Hematopoietic multipotent progenitor cell (in vitro differentiated cells): ENCODE results near the gene ADAMTS13. TPM values are rescaled to one million over a fixed set of nuclear protein-coding genes. Genes with fewer than 3 reads are reported as not detected.

Source experiments
- DNase-seq, 3 donors: peaks; one replicate each; pipeline ENCODE4 v3.0.0-alpha.2; 2011 to 2015; ENCODE audit warnings: low read depth in 2 of 3, low spot score in 2 of 3
- total RNA-seq: library from RNA; depleted of rRNA; stranded (reverse); fragments of >200 nt; gene quantifications from one replicate; pipeline ENCODE4 v1.2.3, GENCODE V29; 2012

The ADAMTS13 gene
- total RNA-seq, 1 donor = 1.6 TPM

DNA sequence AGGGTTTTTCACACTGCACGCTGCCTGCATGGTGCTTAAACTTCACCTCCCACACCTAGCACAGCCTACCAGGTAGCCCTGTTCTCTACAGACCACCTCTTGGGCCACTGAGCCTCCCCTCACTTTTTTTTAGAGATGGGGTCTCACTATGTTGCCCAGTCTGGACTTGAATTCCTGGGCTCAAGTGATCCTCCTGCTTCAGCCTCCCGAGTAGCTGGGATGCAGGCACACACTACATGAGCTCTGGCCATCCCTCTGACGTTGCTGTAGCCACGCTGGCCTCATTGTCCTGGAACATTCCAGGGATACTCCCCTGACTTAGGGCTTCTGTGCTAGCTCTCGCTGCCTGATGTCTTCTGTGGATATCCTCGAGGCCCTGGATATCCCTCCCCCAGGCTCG is 30.4 kb downstream of the ADAMTS13 start:
- DNase-seq = no peak

DNA sequence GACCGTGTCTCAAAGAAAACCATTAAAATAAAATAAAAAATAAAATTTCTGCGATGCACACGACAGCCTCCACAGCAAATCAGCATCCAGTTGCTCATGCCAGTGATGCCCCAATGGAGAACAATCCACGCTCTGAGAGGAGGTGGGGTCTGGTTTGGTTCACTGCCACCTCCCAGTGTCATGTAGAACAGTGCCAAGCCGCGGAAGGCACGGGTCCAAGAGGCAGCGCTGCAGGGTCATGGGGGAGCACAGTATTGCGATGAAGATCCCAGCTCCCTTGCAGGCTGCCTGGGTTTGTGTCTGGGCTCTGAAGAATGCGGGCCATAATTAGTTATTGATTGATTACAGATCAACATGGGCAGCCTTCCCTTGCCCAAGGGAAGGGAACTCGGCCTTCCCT is 31.5 kb downstream of the ADAMTS13 start:
- no peak for DNase-seq

DNA sequence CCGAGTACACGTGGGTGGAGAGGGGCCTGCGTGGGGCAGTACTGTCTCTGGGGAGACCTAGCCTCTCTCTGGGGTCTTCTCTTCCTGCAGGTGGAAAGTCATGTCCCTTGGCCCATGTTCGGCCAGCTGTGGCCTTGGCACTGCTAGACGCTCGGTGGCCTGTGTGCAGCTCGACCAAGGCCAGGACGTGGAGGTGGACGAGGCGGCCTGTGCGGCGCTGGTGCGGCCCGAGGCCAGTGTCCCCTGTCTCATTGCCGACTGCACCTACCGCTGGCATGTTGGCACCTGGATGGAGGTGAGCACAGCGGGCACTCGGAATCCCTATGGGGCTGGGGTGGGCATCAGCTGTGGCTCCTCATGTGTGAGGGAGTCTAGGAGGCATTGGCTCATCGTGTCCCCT is 32.2 kb downstream of the ADAMTS13 start:
- DNase-seq = no peak

DNA sequence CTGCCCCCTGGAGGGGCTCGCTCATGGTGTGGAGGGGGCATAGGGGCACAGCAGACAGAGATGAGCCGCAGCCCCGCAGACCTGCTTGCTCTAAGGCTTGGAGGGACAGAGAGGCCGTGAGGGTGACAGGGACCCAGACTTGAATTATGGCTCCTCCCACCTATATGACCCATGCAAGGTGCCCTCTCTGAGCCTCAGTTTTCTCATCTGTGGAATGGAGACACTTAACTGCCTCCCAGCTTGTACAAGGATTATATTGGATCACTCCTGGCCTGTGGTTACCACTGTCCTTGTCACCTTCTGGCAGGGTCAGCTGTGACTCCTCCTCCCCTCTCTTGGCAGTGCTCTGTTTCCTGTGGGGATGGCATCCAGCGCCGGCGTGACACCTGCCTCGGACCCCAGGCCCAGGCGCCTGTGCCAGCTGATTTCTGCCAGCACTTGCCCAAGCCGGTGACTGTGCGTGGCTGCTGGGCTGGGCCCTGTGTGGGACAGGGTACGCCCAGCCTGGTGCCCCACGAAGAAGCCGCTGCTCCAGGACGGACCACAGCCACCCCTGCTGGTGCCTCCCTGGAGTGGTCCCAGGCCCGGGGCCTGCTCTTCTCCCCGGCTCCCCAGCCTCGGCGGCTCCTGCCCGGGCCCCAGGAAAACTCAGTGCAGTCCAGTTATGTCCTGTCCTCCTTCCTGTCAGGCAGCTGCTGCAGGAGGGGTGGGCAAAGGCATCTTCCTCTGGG is 32.9 kb downstream of the ADAMTS13 start:
- no peak for DNase-seq

DNA sequence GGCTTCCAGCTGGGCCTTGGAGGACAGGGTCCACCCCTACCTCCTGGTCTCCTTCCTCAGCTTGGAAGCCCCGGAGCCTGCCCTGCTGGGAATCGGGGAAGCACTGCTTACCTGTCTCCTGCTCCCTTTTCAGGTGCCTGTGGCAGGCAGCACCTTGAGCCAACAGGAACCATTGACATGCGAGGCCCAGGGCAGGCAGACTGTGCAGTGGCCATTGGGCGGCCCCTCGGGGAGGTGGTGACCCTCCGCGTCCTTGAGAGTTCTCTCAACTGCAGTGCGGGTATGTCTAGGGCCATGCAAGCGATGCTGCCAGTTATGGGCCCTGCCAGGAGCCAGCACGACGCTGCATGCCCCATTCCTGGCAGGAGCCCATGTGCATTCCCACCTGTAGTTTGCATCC is 33.8 kb downstream of the ADAMTS13 start:
- DNase-seq = no peak

DNA sequence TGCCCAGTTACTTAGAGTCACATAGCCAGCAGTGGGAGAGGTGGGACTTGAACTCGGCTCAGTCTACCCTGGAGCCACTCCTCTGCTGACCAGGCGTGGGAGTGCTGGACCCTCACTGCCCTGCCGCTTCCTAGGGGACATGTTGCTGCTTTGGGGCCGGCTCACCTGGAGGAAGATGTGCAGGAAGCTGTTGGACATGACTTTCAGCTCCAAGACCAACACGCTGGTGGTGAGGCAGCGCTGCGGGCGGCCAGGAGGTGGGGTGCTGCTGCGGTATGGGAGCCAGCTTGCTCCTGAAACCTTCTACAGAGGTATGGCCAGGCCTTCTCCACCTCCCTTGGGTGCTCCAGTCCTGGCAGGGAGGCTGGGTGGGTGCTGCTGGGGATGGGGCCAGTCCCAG is 34.2 kb downstream of the ADAMTS13 start:
- DNase-seq = no peak

DNA sequence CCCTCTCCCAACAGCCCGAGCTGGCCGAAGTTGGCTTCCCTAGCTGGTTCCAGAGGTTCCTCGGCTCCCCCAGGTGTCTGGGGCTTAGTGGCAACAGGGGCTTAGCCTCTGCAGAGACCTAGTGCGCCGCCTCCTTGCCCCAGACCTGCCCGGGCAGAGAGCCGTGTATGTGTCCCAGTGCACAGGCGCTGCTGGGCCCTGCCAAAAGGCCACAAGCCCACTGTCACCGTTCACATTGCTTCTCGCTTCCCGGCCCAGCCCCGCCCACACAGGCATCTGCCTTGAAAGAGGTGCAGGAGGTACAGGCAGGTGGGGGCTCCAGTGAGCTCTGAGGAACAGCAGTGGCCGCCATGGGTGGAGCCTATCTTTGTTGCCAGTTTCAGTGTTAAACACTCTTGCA is 35.1 kb downstream of the ADAMTS13 start:
- DNase-seq = no peak

DNA sequence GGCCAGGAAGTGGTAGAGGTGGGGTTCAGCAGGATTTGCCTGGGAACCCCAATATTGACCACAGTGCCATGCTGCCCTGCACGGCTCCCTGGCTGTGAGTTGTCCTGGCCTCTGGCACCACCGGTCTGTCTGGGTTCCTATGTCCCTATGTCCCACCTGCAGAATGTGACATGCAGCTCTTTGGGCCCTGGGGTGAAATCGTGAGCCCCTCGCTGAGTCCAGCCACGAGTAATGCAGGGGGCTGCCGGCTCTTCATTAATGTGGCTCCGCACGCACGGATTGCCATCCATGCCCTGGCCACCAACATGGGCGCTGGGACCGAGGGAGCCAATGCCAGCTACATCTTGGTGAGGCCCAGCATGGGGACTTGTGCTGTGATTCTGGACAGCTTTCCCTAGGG is 35.6 kb downstream of the ADAMTS13 start:
- DNase-seq = no peak

DNA sequence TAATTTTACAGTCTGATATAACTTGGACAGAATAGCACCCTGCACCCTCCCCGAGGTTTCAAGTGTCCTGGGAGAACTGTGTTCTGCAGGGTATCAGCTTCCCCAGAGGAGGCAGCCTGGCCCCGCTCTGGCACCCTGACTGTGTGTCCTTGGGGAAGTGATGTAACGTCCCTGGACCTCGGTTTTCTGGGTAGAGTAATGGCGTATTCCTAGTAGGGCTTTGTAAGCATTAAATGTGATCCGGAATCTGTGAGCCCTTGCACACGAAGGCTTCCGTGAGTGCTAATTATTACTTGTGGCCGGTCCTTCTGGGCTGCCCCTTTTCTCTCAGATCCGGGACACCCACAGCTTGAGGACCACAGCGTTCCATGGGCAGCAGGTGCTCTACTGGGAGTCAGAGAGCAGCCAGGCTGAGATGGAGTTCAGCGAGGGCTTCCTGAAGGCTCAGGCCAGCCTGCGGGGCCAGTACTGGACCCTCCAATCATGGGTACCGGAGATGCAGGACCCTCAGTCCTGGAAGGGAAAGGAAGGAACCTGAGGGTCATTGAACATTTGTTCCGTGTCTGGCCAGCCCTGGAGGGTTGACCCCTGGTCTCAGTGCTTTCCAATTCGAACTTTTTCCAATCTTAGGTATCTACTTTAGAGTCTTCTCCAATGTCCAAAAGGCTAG is 36.6 kb downstream of the ADAMTS13 start:
- no peak for DNase-seq

DNA sequence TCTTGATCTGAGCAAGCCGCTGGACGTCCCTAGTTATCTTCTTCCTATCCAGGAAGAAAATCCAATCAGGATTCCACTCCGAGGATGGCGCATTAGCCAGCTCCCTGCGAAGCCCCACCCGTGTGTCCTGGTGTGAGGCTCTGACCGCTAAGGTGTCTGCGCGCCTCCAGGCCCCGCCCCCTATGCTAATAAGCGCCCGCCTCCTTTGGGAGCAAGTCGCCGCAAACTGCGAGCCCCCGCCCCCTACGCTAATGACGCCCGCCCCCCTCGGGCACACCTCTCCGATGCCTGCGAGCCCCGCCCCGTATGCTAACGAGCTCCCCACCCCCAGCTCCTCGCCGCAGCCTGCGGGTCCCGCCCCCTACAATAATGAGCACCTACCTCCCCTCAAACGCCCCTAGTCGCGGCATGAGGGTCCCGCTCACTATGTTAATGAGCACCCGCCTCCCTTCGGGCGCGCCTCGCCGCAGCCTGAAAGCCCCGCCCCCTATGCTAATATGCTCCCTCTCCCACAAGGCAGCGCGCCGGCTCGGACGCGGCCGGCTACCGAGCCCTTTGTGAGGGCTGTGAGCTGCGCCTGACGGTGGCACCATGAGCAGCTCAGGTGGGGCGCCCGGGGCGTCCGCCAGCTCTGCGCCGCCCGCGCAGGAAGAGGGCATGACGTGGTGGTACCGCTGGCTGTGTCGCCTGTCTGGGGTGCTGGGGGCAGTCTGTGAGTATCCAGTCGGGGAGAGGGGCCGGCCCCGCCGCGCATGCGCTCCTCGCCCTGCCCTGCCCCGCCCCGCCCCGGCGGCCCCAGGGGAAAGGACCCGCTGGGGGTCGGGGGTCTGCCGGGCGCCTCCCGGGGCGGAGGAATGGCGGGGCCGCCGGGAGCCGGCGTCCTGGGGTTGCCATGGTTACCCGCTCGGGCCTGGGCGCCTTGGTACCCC is 37.6 kb downstream of the ADAMTS13 start, which contains the start of gene CACFD1:
Gene CACFD1, plus strand, starts transcription at position 503 of the 929 bp plus-strand sequence. Its CDS starts 89 bp downstream, at position 592.
- peak; percentile 78 to 94 (median 92) for DNase-seq

DNA sequence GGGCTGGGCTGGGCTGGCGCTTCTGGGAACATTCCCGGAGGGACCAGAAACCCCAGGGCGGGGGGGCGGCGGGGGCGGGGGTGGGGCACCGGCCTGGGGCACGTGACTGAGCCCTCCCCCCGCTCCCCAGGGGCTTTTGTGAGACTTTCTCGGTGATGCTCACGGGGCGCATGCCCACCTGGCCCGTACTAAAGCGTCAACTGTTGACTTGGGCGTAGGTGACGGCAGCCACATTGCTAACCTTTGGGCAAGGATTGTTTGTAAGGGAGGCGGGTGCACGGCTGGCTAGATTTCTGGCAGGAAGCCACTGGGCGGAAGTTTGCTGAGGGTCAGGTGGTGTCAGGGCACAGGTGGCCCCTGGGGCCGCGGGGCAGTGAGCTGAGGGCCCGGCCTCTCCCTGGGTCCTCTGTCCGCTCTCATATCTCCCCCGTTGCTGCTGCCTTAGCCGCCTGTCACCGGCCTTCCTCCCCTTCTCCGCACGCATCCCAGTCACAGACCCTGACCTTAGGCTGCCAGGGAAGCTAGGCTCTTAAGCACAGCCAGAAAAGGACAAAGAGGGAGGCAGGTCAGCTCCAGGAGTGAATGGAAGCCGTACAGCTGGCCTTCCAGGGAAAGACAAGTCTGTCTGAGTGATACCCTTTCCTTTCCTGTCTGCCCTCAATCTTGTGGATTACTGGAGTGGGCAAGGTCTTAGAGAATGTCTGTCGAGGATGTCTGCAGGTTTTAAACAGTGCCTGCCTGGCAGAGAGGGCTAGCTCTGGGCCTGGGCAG is 38.4 kb downstream of the ADAMTS13 start:
- DNase-seq = peak; percentile 22 to 43 (median 39)

DNA sequence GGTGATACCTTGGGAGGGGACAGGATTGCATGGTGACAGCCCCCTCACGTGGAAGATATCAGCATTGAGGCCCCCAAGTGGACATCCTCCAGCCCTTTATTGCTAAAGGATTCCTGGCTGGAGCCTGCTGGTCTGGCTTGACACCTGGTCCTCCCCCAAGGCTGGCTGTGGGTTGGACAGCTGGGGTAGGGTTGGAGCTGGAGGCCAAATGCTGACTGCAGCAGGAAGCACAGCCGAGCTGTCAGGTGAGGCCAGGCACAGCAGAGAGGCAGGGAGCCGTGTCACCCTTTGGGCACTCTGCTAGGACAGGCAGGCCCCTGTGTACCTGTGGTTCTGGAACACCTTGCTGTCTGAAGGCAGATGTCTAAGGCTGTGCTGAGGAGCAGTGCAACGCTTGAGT is 39.8 kb downstream of the ADAMTS13 start:
- DNase-seq = no peak

DNA sequence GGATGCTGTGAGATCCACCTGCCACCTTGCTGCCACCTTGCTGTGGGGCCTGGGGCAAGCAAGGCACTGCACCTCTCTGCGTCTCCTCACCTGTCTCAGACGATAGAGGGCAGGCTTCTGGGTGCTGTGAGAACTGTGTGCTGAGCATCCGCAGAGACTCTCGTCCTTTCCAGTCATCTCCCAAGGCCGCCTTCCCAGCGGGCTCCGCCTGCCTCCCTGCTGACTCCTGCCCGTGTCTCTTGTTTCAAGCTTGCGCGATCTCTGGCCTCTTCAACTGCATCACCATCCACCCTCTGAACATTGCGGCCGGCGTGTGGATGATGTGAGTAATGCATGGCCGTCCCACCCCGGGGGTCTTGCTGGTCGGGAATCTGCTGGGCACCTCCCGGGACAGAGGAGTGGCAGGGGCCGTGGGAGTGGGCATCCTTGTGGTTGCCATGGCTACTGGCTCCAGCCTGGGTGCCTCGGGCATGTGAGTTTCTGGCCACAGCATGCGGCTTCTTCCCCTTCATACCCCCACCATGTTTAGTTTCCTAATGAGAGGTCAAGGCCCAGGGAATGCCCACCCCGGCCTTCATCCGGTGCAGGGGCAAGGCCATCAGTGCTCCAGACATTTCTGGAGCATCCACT is 41.2 kb downstream of the ADAMTS13 start:
- DNase-seq = no peak

DNA sequence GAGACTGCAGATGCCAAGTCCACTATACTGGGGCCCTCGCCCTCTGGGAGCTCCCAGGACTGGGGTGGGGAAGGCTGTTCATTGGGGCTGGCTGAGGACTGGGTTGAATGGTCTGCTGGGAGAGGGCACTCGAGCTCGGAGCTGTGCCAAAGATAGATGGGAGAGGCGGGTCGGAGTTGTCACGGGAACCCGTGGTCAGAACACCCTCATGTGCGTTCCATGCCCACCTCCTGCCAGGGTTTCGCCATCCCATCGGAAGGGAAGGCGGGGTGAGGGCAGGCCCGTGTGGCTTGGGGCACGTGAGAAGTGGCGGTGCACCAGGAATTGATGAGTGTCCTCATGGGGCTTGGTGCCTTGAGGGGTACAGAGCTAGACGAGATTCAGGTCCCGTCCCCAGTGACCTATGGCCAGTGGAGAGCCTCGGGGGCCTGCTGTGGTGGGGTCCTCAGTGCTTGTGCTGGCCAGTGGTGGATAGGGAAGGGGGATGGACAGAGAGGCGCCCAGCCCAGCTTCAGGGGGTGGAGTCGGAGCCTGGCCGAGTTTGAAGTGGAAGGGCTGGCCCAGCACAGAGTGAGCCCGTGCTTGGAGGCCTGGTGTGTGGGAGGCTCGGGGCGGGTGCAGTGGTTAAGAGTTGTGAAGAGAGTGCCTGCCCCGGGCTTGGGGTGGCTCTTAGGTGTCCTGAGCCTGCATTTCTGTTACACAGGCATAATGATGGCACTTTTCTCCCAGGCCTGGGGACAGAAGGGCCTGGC is 41.9 kb downstream of the ADAMTS13 start:
- no peak for DNase-seq

DNA sequence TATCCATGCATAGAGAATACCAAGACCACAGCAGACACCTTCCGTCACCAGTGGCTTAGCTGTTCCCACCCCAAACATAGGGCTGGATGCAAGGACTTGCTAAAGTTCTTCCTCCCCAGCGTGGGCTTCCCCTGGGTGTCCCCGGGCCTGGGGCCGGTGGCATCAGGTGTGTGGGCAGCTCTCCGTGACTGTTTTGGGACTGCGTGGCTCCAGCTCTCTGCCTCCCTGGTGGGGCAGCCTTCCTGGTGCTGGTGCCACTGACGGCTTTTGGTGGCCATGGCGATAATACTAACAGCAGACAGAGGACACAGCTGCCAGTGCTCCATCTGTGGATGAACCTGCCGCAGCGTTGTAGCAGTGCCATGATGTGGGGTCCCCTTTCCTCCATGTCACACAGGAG is 42.5 kb downstream of the ADAMTS13 start:
- DNase-seq = no peak

DNA sequence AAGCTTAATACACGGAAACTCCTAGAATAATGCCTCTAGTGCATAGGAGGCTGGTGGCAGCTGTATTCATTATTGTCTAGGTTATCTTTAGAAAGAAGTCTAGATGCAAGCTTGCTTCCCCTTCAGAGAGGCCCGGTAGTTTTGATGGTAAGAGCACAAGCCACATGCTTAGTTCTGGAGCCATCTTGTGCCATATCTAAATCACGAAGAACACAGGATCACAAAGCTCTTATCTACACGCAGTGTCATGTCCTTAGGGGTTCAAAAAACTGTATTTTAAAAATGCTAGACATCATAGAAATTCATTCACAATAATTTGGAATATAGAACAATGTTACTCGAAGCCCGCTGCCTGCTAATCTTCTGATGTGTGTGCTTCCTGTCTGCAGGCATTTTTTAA is 43.8 kb downstream of the ADAMTS13 start:
- DNase-seq = no peak

DNA sequence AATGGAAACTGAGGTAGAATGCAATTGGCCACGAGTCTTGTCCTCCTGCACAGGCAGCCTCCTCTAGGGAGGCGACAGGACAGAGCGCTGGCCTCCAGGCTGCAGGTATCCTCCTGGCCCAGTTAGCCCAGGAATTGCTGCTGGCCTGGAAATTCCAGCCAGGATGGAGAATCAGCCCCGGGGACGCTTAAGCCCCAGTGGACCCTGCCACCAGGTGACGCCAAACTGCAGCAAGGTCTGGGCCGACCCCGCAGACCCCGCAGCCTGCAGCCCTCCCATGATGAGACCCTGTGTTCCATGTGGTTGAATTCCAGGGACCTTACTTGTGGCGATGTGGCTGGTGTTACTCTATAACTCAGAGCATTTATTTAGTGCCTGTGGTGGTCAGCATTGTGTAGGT is 44.9 kb downstream of the ADAMTS13 start:
- no peak for DNase-seq

DNA sequence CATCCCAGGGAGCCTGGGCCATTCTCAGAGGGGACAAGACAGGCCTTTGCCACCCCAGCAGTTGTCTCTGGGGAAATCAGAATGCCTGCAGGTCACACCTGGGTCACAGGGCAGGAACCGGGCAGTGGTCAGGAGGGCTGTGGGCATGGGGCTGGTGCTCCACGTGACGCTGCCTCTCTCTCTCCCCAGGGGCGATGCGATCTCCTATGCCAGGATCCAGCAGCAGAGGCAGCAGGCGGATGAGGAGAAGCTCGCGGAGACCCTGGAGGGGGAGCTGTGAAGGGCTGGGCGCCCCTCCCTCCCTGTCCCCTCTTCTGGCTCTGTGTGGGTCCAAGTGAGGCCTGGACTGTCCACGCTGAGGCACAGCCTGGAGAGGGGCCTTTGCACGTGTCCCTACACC is 46.2 kb downstream of the ADAMTS13 start:
- DNase-seq = no peak

DNA sequence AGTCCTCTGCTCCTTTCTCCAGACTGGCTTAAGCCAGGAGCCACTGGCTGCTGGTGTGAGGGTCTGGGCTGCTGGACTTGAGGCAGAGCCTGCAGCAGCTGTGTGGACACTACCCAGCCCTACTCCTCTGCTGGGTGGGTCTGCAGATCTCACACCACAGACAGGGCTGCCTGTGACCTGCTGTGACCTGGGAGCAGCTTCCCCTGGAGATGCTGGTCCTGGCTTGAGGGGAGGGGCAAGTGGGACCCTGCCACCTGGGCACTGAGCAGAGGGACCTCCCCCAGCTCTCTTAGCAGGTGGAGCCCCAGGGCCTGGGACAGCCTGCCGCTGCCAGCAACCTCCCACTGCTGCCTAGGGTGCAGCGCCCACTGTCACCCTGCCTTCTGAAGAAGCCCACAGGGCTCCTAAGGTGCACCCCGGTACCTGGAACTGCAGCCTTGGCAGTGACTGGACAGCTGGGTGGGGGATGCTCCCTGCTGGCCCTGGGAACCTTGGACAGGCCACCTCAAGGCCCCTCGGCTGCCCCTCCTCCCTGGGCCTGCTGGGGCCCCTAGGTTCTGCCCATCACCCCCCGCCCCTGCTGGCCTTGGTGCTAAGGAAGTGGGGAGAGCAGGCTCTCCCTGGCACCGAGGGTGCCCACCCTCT is 46.7 kb downstream of the ADAMTS13 start:
- no peak for DNase-seq
